ENCODE data around the gene CTXND1.

The CTXND1 gene

GRCh38 chr15:80260551-80260950, 8.5 kb upstream of the CTXND1 start:
- no peak for TF ChIP-seq CTCF (IDR thresholded peaks at IDR 0.05; ENCODE audit: borderline replicate concordance, insufficient read depth, low read depth, low read length)
- no peak overlapping the region for H3K4me3 ChIP-seq (ENCODE audit: low read depth, low read length)

DNA sequence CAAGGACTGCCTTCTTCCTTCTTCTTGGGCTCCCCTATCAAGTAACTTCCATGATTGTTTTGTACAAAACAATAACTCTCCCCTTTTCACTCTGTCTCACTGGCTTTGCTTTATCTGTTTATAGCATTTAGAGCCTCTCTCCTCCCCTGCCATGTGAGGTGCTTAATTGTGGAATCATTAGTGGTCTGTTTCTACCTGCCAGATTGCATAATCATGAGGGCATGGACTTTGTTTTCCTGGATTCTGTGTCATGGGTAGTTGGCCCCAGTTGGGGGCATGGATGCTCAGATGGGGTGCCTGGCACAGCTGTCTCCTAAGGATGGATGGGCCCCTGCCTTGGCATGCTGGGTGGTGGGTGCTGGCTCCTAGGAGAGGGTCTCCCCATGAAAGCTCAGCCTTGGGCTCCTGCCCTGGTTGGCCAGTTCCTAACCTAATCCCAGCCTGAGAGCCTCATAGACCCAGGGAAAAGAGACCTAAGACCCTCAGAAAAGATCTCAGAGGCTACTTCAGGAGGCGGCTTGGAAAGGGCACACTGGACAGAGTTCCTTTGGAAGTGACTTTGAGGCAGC, 8.0 kb upstream of the CTXND1 start:
- no peak for TF ChIP-seq CTCF (IDR thresholded peaks at IDR 0.05; ENCODE audit: borderline replicate concordance, insufficient read depth, low read depth, low read length)
- no peak overlapping the region for H3K4me3 ChIP-seq (ENCODE audit: low read depth, low read length)

GRCh38 chr15:80251428-80252120, 439 bp downstream of the CTXND1 start:
- no peak overlapping the region for H3K4me3 ChIP-seq (ENCODE audit: low read depth, low read length)

DNA sequence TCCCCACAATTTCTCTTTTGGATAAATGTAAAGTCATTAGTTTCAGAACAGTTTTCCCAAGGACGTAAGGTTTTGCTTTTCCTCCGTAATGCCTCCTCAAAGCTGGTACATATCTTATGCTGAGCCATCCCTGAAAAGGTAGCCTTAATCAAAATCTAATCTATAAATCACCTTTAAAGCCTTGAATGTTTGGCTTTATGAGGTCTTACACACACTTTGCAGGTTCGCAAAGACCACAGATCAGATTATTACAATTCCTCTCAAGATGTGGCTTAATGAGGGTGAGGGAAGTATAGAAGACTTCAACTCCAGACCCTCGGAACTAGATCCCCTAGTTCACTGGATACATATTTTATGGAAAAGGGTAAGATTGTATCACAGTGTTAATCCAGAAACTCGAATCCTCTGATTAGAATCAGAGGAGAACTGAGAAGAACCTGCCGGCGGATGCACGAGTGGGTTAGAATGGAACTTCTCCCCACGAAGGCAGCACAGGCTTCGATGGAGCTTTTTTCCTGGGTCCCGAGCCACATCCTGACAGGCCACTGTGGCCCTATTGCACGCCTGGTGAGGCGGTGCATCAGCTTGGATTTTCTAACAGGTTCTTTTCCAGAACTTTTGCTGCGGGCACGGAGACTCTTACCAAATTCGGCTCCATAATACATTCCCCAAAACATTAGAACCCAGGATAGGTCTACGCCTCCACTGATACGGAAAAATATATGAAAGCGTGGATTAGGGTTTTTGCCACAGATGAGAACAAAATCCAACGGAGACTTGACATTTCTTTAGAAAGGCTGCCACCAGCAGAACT, 1.2 kb downstream of the CTXND1 start:
- H3K4me3 ChIP-seq (ENCODE audit: low read depth, low read length) = no peak overlapping the region
- TF ChIP-seq CTCF (IDR thresholded peaks at IDR 0.05; ENCODE audit: borderline replicate concordance, insufficient read depth, low read depth, low read length) = no peak

More at GRCh38 chr15:80251428-80252120, 439 bp downstream of the CTXND1 start:
- no peak for TF ChIP-seq CTCF (IDR thresholded peaks at IDR 0.05; ENCODE audit: borderline replicate concordance, insufficient read depth, low read depth, low read length)

DNA sequence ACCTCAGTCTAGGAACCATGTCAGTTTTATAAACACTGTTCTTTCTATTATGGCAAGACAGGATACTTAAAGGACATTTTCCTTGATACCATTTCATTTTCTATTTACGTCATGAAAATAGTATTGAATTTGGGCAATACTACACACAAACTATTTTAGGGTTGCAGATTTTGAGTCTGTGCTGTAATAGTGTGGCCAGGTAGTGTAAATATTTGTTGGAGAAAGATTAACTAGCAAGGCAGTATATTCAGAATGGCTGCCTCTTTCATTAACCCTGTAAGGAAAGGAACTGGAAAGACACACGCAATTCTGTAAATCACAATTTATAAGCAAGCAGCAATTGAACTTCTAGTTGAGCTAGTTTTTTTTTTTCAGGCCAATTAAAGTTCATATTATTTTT, 2.0 kb downstream of the CTXND1 start:
- H3K4me3 ChIP-seq (ENCODE audit: low read depth, low read length) = no peak overlapping the region
- TF ChIP-seq CTCF (IDR thresholded peaks at IDR 0.05; ENCODE audit: borderline replicate concordance, insufficient read depth, low read depth, low read length) = no peak

DNA sequence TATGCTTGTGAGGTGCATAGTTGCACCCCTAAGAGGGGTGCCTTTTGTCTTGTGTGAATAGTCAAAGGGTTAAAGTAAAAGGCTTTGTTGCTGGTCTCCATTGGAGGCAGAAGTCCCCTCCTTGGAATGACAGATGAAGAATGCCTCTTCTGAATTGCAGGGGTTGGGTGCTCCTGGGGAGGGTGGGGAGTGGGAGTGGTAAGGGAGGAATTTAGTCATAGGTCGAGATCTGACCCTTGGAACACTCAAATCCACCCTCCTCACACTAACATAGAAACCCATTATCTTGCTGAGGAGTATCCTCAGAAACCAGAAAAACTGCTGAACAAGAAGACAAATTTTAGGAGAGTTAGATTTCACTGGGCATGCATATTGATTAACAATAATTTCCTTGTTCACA, 4.7 kb downstream of the CTXND1 start:
- no peak overlapping the region for H3K4me3 ChIP-seq (ENCODE audit: low read depth, low read length)
- no peak for TF ChIP-seq CTCF (IDR thresholded peaks at IDR 0.05; ENCODE audit: borderline replicate concordance, insufficient read depth, low read depth, low read length)

All from GM12875 (cell line).